ENCODE results near the gene ENTR1.
A peak's percentile ranks its signal among the peaks of the same experiment; 100 is the strongest.

The ENTR1 gene

GRCh38 chr9:136395345-136396218, 14.8 kb downstream of the ENTR1 start:
- no peak for DNase-seq

GRCh38 chr9:136395020-136395340, 15.4 kb downstream of the ENTR1 start:
- DNase-seq = no peak

- DNase-seq = no peak
Measured at GRCh38 chr9:136394312-136395019, 15.9 kb downstream of the ENTR1 start.

- DNase-seq = no peak
Measured at GRCh38 chr9:136393531-136393930, 16.9 kb downstream of the ENTR1 start.

GRCh38 chr9:136392538-136393449, 17.6 kb downstream of the ENTR1 start:
- no peak for DNase-seq

GRCh38 chr9:136391737-136392537, 18.5 kb downstream of the ENTR1 start:
- no peak for DNase-seq

GRCh38 chr9:136389396-136389795, 21.0 kb downstream of the ENTR1 start:
- DNase-seq = no peak

- no peak for DNase-seq
Measured at GRCh38 chr9:136387217-136387616, 23.2 kb downstream of the ENTR1 start.

GRCh38 chr9:136386018-136386417, 24.4 kb downstream of the ENTR1 start:
- peak in 1 of 2 donors; percentile 41 for DNase-seq

GRCh38 chr9:136385015-136385414, 25.4 kb downstream of the ENTR1 start:
- peak in 1 of 2 donors; percentile 27 for DNase-seq

- DNase-seq = no peak
Measured at GRCh38 chr9:136383436-136383835, 27.0 kb downstream of the ENTR1 start.

GRCh38 chr9:136381966-136382513, 28.4 kb downstream of the ENTR1 start:
- no peak for DNase-seq

- DNase-seq = no peak
Measured at GRCh38 chr9:136381311-136381710, 29.1 kb downstream of the ENTR1 start.

GRCh38 chr9:136380381-136380780, 30.0 kb downstream of the ENTR1 start:
- DNase-seq = no peak

- DNase-seq = no peak
Measured at GRCh38 chr9:136379891-136380290, 30.5 kb downstream of the ENTR1 start.

- DNase-seq = no peak
Measured at GRCh38 chr9:136379401-136379800, 31.0 kb downstream of the ENTR1 start.

- no peak for DNase-seq
Measured at GRCh38 chr9:136379003-136379287, 31.5 kb downstream of the ENTR1 start.

- DNase-seq = no peak
Measured at GRCh38 chr9:136378170-136379002, 32.0 kb downstream of the ENTR1 start.

GRCh38 chr9:136377341-136378169, 32.9 kb downstream of the ENTR1 start:
- peak; percentile 22 to 74 for DNase-seq

GRCh38 chr9:136376457-136376856, 34.0 kb downstream of the ENTR1 start:
- DNase-seq = no peak
